Body of pancreas (tissue), 4 donors: Measurements from ENCODE around the gene RARB.

Source experiments
- CTCF ChIP-seq, 7 experiments: fragments of 450-650 bp in 4 of 7; fragments of 200-600 bp in 3 of 7; sonication (generic) in 3 of 7; IDR thresholded peaks; one replicate each; pipeline ENCODE4 v1.5.1; 2016 to 2019; ENCODE audit warnings: antibody characterized with exemption in 7 of 7
- POLR2A ChIP-seq, 3 donors: fragments of 450-650 bp; IDR thresholded peaks; one replicate each; pipeline ENCODE4 v1.6.1; 2016; ENCODE audit warnings: antibody characterized with exemption in 3 of 3, mild to moderate bottlenecking in 2 of 3

GRCh38 chr3:25495726-25496253, 67.7 kb downstream of the RARB start:
- TF ChIP-seq CTCF (IDR thresholded peaks at IDR 0.05) = no peak
- TF ChIP-seq POLR2A (IDR thresholded peaks at IDR 0.05) = no peak
